Left ventricle myocardium inferior (tissue), 1 donor: ENCODE results near the gene SLX9. TPM values are rescaled to one million over a fixed set of nuclear protein-coding genes. Genes with fewer than 3 reads are reported as not detected.
A peak's percentile ranks its signal among the peaks of the same experiment; 100 is the strongest.

ENCODE experiments used
- DNase-seq: peaks from one replicate; pipeline ENCODE4 v3.0.0-alpha.2; 2020
- H3K27ac ChIP-seq: fragments of 200-600 bp; replicated peaks from 2 replicates; pipeline ENCODE4 v1.8.0; 2021
- H3K27me3 ChIP-seq: fragments of 200-600 bp; 2 replicates; pipeline ENCODE4 v1.8.0; 2021; ENCODE audit warnings: low read depth
- H3K36me3 ChIP-seq: fragments of 200-600 bp; 2 replicates; pipeline ENCODE4 v1.8.0; 2021
- H3K4me1 ChIP-seq: fragments of 200-600 bp; 2 replicates; pipeline ENCODE4 v1.8.0; 2021
- H3K4me3 ChIP-seq: fragments of 200-600 bp; 2 replicates; pipeline ENCODE4 v1.8.0; 2021; ENCODE audit warnings: mild to moderate bottlenecking, moderate library complexity
- H3K9me3 ChIP-seq: fragments of 200-600 bp; replicated peaks from 2 replicates; pipeline ENCODE4 v1.8.0; 2021
- intact Hi-C: fragments of 100-400 bp; cut with micrococcal nuclease; formaldehyde crosslinking; loops from one replicate; pipeline ENCODE4 v1.11.0; 2022
- total RNA-seq: library from RNA; stranded (reverse); fragmentation: NEBNext Ultra II Directional; extraction: Animal tissue kit (Norgen Biotek cat#: 25700); gene quantifications from one replicate; pipeline ENCODE4 v1.2.1, GENCODE V29; 2021
- TF ChIP-seq, protein P1 (sequence below): fragments of 200-600 bp; IDR thresholded peaks from 2 replicates; pipeline ENCODE4 v1.8.0; 2021; ENCODE audit warnings: antibody characterized with exemption, mild to moderate bottlenecking, borderline replicate concordance
- donor health status: DM: no; HTN: yes; CAD: no; lungs with severe emphysema.

The SLX9 gene
- total RNA-seq, 1 donor from 2014 or later = 70.7 TPM

DNA sequence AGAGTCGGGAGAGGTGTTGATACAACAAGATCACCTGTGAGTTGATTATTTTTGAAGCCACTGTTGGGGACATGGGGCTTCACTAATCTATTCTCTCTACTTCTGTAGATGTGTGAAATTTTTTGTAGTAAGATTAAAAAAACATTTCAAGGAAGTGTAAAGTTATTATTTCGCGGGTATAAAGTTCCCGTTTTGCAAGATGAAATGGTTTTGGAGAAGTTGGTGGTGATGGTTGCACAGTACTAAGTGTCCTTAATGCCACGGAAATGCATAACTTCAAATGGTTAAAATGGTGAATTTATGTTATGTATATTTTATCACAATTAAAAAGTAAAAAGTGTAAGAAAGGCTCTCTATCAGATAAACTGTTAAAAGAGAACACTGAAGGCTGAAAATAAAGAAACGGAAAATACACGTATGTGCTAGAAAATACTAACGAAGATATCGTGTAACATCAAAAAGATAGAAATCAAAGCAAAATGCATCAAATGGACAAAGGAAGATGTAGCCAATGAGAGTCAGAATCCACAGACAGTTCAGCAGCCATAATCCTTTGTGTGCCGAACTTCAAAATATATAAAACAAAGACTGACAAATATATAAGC is 16.2 kb upstream of the SLX9 start:
- H3K9me3 ChIP-seq = no peaks in the 10 kb centered on the region
- intact Hi-C loops = no loop called here
- TF ChIP-seq, protein P1, sequence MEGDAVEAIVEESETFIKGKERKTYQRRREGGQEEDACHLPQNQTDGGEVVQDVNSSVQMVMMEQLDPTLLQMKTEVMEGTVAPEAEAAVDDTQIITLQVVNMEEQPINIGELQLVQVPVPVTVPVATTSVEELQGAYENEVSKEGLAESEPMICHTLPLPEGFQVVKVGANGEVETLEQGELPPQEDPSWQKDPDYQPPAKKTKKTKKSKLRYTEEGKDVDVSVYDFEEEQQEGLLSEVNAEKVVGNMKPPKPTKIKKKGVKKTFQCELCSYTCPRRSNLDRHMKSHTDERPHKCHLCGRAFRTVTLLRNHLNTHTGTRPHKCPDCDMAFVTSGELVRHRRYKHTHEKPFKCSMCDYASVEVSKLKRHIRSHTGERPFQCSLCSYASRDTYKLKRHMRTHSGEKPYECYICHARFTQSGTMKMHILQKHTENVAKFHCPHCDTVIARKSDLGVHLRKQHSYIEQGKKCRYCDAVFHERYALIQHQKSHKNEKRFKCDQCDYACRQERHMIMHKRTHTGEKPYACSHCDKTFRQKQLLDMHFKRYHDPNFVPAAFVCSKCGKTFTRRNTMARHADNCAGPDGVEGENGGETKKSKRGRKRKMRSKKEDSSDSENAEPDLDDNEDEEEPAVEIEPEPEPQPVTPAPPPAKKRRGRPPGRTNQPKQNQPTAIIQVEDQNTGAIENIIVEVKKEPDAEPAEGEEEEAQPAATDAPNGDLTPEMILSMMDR = no peak
- no peak overlapping the region for H3K4me3 ChIP-seq
- peaks cover 66% of the 10 kb centered on the region for H3K27me3 ChIP-seq
- H3K27ac ChIP-seq = no peak overlapping the region
- peaks cover 6% of the 10 kb centered on the region for H3K4me1 ChIP-seq
- no peak for DNase-seq
- no peaks in the 10 kb centered on the region for H3K36me3 ChIP-seq

DNA sequence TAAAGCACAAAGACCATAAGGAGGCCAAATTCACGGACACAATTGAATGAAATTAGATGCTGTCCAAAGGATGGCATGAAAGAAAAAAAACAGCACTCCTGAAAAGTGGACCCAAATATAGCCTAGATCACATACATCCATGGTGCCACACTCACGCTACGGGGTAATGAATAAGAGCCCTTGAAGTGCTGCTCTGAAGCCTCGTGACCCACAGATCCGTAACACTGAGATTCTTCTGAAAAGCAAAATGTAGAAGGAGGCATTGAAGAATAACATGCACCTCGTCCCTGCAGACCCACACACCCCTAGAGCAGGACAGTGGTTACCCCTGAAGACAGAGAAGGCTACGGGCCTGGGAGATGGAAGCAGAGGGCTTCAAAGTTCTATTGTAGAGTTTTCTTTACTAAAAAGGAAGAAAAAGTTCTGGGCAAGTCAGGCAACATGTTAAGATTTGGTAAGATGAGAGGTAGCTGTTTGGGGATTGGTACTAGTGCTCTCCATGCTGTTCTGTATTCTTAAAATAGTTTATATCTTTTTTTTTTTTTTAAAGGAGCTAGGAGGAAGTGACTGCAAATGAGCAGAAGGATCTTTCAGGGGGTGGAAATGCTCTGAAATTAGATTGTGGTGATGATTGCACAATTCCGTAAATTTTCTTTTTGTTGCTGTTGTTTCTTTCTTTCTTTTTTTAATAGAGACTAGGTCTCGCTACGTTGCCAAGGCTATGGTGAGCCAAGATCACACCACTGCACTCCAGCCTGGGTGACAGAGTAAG is 15.0 kb upstream of the SLX9 start:
- Histone ChIP-seq H3K27me3 (peaks cover 67% of the 10 kb centered on the region), H3K4me3 (no peak overlapping the region), H3K36me3 (no peaks in the 10 kb centered on the region), H3K4me1 (peaks cover 6% of the 10 kb centered on the region), H3K9me3 (no peaks in the 10 kb centered on the region), H3K27ac (no peak overlapping the region)
- intact Hi-C loops = no loop called here
- DNase-seq = peak; percentile 7
- TF ChIP-seq, protein P1 = no peak

DNA sequence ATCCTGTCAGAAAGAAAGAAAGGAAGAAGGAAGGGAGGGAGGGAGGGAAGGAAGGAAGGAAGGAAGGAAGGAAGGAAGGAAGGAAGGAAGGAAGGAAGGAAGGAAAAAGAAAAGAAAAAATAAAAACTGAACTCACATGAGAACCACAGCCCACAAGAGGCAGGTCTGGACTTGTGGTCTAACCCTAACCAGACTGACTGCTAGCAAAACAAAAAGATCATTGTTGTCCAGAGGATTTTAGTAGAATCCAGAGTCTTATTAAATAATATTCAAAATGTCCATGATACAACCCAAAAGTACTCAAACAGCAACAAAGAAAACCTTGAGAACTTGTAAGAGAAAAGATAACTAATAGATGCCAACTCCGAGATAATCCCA is 14.5 kb upstream of the SLX9 start:
- Histone ChIP-seq H3K27ac (no peak overlapping the region), H3K4me1 (peaks cover 6% of the 10 kb centered on the region), H3K9me3 (no peaks in the 10 kb centered on the region), H3K27me3 (peaks cover 67% of the 10 kb centered on the region), H3K36me3 (no peaks in the 10 kb centered on the region), H3K4me3 (no peak overlapping the region)
- DNase-seq = no peak
- TF ChIP-seq, protein P1 = no peak
- intact Hi-C loops = no loop called here

DNA sequence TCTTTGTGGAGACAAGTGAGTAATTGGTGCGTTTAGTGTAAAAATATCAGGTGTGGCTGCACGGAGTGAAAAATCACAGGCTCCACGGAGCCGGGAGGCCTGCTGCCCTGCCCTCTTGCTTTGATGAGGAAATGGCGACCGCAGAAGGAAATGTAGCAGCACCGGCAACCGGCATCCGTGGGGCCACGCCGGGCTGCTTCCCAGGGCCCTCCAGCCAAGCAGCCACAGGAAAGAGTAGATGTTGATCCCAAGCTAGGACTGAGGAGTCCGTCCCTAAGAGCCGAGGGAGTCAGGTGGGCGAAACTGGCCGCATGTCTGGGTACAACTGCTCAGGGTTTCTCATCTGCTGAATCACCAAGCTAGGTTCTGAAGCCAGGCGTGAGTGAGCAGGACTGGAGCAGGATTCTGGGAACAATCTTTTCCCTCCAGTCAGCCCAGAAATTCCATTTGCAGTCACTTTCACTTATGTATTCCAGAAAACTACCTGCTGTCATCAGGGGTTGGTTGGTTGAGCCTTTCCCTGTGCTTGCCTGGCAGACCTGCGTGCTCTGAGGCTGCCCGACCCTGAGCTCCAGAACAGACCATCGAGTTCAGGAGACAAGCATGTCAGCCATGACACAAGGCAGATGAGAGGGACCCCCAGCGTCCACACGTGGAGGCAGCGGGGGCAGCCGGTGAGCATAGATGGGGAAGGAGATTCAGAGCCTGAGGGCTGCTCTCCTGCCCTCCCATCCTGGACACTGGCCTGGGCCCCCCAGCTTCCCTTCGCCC is 13.3 kb upstream of the SLX9 start:
- H3K4me3 ChIP-seq = no peak overlapping the region
- H3K27me3 ChIP-seq = peaks cover 67% of the 10 kb centered on the region
- TF ChIP-seq, protein P1 = no peak
- H3K36me3 ChIP-seq = no peaks in the 10 kb centered on the region
- H3K4me1 ChIP-seq = peaks cover 18% of the 10 kb centered on the region
- peak; percentile 16 for DNase-seq
- intact Hi-C loops = no loop called here
- no peaks in the 10 kb centered on the region for H3K9me3 ChIP-seq
- no peak overlapping the region for H3K27ac ChIP-seq

DNA sequence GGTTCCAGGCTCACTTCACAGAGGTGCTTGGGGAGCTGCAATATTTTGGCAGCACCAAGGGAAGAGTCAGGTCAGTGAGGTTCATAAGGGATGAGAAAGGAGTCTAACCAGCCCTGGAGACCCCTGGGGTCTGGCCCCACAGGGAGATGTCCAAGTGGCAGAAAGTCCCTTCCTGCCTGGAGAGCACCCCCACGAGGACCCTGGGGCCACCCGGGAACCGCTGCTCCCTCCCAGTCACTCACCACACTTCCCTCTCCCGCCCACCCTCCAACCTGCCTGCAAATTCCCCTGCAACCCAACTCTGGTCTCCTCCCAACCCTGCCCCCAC is 12.6 kb upstream of the SLX9 start:
- no peak overlapping the region for H3K4me3 ChIP-seq
- TF ChIP-seq, protein P1 = no peak
- DNase-seq = no peak
- peaks cover 25% of the 10 kb centered on the region for H3K4me1 ChIP-seq
- peaks cover 67% of the 10 kb centered on the region for H3K27me3 ChIP-seq
- H3K36me3 ChIP-seq = no peaks in the 10 kb centered on the region
- intact Hi-C loops = no loop called here
- no peak overlapping the region for H3K27ac ChIP-seq
- no peaks in the 10 kb centered on the region for H3K9me3 ChIP-seq
